HG02943 (cell line): Measurements from ENCODE around the gene PTPRN2.

Experiments used
- ATAC-seq: cut with Tn5 transposase; IDR thresholded peaks from one replicate; pipeline ENCODE4 v1.9.1; 2021; ENCODE audit warnings: mild to moderate bottlenecking, low read depth, moderate library complexity; ENCODE audit not compliant: unreplicated experiment

PTPRN2 gene

DNA sequence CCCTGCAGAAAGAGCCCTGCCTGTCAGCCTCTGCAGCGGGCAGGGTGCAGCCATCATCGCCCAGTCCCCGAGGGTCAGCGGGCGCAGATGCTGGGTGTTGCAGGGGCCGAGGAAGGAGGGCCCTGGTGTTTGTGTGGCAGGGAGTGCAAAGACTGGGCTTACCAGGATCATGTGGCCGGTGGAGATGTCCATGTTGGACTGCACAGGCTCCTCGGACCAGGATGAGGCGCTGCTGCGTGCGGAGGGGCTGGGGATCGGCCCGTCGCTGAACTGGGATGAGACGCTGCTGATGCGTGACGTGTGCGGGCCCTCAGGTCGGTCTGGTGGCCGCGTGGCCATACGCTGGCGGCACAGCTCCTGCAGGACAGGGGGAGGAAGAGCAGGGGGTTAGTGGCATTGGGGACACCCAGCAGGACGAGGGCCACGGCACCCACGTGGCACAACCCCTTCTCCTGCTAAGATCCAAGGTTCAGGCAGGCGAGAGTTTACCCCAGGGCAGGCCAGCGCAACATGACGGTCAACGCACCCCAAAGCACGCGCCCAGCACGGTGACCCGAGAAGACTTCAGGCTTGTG is 931.3 kb downstream of the PTPRN2 start:
- no peak for ATAC-seq

- no peak for ATAC-seq
Measured at GRCh38 chr7:157654350-157654749, 933.3 kb downstream of the PTPRN2 start.

DNA sequence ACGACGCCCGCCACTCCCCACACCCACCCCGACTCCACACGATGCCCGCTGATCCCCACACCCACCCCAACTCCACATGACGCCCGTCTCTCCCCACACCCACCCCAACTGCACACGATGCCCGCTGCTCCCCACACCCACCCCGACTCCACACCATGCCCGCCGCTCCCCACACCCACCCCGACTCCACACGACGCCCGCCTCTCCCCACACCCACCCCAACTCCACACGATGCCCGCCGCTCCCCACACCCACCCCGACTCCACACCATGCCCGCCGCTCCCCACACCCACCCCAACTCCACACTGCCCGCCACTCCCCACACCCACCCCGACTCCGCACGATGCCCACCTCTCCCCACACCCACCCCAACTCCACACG is 933.8 kb downstream of the PTPRN2 start:
- ATAC-seq, result no peak

GRCh38 chr7:157652954-157653826 is 934.4 kb downstream of the PTPRN2 start:
- ATAC-seq, result no peak

GRCh38 chr7:157652161-157652953 is 935.3 kb downstream of the PTPRN2 start:
- no peak for ATAC-seq

DNA sequence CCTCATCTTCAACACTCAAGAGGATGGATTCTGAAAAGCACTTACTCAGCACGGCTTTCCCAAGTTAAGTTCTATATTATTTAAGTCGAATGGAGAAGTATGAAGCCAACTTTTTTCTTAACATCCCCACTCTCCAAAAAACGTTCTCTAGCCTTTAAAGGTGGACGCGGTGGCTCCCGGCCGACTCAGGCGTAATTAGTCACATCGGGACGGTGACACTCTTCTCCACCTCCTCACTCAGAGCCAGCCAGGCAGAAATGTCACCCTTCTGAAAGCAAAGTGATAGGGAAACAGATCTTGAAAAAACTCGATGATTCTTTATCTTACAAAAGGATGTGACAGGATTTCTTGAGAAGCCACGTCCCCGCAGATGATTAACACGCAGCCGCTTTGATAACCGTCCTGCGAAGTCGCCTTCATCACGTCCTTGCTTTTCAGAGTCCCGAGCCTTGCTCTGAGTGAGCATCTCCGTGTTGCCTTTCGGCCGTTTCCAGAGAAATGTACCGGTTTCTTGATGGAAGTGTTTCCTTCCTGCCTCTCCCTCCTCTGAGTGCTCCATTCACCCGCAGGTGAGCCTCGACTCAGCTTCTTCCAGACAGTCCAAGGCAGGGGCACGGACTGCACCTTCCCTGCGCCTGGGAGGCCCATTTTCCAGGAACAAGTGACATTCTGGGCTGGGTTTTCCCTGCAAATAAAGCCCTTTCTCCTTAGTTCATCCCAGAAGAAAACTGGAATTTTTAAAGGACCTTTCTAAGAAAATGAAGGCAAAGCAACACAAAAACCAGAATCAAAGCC is 936.1 kb downstream of the PTPRN2 start:
- ATAC-seq, result no peak

- no peak for ATAC-seq
Measured at GRCh38 chr7:157650801-157651200, 936.8 kb downstream of the PTPRN2 start.

DNA sequence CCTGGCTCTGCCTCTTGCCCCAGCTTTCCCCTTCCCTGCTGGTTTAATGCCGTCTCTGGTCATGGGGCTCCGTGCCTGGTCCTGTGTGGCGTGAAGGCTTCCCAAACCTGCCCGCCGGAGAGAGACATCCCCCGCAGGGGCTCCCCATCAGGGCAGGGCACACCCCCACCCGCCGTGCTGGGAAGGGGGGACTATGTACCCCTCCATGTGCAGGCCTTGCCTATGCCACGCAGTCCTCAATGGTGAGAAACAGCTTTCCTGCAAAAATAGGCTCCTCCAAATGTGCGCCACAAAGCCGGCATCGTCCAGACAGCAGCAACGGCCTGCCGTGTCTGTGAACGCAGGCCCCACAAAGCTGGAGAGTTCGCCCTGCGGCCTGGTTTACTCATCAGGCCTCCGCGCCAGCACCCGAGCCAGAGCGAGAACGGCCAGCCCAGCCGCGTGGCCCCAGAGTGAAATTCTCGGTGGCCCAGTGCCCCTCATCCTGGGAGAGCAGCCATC is 937.4 kb downstream of the PTPRN2 start:
- ATAC-seq, result no peak

DNA sequence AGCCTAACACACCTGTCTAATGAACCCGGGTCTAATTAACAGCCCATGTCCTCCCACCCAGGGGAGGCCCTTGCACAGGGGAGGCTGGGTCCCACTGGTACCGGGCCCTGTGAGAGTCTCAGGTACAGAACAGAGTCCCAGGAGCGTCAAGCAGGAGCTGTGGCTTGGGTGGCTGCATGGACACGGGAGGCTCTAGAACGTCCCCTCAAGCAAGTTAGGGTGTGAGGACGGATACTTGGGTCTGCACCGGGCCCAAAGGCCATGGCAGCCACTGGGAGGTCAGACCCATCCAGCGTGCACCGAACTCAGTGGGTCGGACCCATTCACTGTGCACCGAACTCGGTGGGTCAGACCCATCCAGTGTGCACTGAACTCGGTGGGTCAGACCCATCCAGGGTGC is 941.1 kb downstream of the PTPRN2 start:
- ATAC-seq, result no peak

GRCh38 chr7:157645539-157645938 is 942.1 kb downstream of the PTPRN2 start:
- ATAC-seq, result no peak

GRCh38 chr7:157644946-157645345 is 942.7 kb downstream of the PTPRN2 start:
- no peak for ATAC-seq

GRCh38 chr7:157643525-157643970 is 944.1 kb downstream of the PTPRN2 start:
- ATAC-seq, result no peak

- ATAC-seq, result no peak
Measured at GRCh38 chr7:157641866-157642265, 945.8 kb downstream of the PTPRN2 start.

DNA sequence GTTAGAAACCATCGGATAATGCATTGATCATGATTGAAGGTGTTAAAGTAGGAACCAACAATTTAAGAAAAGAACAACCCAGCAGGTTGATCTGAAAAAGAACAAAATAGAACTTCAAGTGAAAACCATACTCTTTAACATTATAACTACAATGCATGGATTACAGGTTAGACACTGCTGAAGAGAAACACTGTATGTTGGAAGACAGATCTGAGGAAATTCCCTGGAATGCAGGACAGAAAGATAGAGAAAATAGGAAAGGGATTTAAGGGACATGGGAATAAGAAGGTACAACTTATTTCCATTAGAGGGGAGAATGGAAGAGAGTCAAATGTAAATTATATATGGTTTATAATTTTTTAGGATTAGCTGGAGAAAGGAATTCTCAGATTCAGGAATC is 947.5 kb downstream of the PTPRN2 start:
- ATAC-seq, result no peak

DNA sequence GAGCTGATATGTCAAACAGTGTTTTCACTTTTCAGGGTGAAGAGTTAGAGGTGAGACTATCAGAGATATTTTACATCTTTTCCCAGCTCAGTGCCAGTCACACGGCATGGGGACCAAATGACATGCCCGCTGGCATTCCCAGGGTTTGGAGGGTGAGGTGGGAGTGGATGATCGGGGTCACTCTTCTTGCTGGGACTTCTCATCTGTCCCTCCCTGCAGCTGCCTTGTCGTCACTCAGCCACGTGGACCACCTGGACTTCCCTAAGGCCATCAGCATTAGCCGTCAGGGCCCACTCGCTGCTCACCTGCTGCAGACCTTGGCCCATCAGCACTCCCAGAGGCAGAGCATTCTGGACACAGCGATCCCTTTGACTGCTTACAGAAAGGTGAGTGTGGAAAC is 949.1 kb downstream of the PTPRN2 start:
- ATAC-seq, result no peak

DNA sequence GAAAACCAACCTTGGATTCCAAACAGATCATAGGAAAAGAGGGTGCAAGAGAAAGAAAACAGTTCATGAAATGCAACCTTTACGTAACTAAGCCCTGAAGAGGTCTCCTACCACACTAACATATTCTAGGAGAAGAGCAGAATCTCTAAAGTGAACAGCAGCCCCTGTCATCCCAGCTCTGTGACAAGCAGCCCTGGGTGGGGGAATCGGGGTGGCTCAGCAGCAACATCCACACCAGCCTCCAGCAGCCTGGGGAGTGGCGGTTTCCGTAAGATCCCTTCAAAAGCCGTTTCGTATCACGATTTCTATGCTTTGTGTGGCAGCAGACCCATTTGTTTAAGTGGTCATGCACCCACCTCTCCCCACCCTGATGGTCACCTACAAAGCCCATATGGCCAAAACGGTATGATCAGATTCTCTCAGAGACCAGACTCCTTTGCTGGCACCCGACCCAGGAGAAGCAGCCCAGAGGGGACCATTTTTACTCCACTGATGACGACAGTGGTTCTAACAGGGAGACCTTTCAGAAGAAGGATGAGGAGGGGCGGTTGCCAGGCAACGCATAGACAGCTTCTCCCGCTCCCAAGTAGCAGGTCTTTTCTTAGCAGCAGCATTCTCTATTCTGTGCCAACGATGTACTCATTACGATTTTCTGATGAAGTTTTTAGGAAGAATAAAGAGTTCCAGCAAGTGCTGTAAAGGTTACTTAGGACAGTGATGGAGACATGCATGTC is 950.2 kb downstream of the PTPRN2 start:
- no peak for ATAC-seq

GRCh38 chr7:157635669-157636068 is 952.0 kb downstream of the PTPRN2 start:
- no peak for ATAC-seq

GRCh38 chr7:157635148-157635500 is 952.5 kb downstream of the PTPRN2 start:
- ATAC-seq, result no peak

DNA sequence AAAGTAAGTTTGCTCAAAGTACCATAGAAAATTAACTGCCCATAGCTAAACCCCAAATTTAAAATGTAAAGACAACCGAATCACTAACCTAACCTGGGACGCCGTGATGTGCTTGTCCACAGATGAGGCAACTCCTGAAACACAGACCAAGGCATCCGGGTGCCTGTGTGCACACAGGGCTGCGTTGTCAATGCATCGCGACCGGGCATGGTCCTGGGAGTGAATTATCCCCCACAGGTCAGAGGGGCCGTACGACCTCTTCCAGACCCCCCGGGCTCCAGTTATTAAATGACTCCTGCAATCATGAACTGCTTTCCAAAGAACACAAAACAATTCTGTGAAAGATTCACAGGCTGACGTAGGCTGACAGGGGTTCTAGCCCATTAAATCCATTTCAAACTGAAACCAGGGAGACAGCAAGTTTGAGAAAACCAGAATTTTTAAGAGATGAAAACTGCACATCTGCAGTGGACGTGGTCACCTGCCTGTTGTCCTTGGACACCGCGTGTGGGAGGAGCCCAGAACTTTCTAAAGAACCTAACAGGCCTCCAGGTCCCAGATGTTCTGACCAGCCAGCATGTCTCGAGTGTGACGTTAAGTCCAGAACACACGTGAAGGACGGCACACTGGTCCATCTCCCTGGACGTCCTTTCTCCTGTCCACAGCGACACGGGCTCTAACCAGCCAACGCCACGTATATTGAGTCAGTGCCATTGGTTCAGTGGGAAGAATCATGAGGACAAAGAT is 953.0 kb downstream of the PTPRN2 start:
- ATAC-seq, result no peak
